Measurements from ENCODE around the gene DGCR8. TPM values are rescaled to one million over a fixed set of nuclear protein-coding genes. Genes with fewer than 3 reads are reported as not detected.

DGCR8 gene
- total RNA-seq, 4 donors from 2014 or later: 13.2 to 56.2 (median 33.5) TPM

DNA sequence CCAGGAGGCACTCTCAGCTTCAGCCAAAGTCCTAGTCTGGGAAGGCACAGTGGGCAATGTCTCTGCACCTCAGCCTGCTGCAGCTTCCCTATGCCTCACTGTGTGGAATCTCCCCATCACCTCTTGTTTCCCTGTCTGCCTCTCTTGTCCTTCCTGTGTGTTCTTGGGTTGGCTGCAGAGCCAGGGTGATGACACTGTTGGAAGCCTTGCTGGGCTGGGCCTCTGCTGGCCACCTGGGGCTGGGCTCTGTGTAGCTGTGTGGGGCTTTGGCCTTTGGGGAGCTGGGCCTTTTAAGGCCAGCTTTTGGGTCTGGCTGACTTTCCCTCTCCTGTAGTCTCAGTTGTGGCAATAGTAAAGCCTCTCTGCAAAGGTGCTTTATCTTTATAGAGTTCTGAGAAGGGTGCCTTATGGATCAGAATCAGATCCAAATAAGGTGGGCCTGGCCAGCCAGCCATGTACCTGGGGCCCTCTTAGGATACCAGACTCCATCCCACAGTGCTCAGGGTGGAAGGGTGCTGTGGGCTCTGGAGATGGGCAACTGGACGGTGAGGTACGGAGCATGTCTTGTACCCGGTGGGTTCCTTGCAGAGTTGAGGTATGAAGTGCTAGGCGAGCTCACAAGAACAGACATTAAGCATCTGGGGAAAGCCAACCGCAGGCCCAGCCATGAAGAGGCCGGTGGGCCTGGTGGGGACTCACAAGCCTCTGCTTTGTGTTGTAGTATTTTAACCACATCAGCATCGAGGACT lies 25.6 kb downstream of the DGCR8 start:
- Histone ChIP-seq H3K27me3 (no peaks in the 10 kb centered on the region), H3K36me3 (no peaks in the 10 kb centered on the region), H3K4me1 (no peaks in the 10 kb centered on the region), H3K27ac (no peak overlapping the region), H3K9me3 (no peaks in the 10 kb centered on the region), H3K4me3 (no peak overlapping the region)
- no peak for DNase-seq
- intact Hi-C loops (cut with DNase I; ENCODE audit: low total_unique reads): no loop called here
- TF ChIP-seq POLR2A (IDR thresholded peaks at IDR 0.05) (no peak), CTCF (IDR thresholded peaks at IDR 0.05) (no peak)

- Histone ChIP-seq H3K36me3 (no peaks in the 10 kb centered on the region), H3K27me3 (no peaks in the 10 kb centered on the region), H3K4me3 (no peak overlapping the region), H3K9me3 (no peaks in the 10 kb centered on the region), H3K4me1 (no peaks in the 10 kb centered on the region), H3K27ac (no peak overlapping the region)
- intact Hi-C loops (cut with DNase I; ENCODE audit: low total_unique reads): no loop called here
- no peak for TF ChIP-seq POLR2A (IDR thresholded peaks at IDR 0.05)
- no peak for DNase-seq
These were observed 26.3 kb downstream of the DGCR8 start for GRCh38 chr22:20106205-20106848.

- intact Hi-C loops (cut with DNase I; ENCODE audit: low total_unique reads): no loop called here
These were observed 26.8 kb downstream of the DGCR8 start for GRCh38 chr22:20106849-20107237.

GRCh38 chr22:20107471-20107901 lies 27.4 kb downstream of the DGCR8 start:
- no peak overlapping the region for H3K4me3 ChIP-seq
- TF ChIP-seq CTCF (IDR thresholded peaks at IDR 0.05) (no peak), POLR2A (IDR thresholded peaks at IDR 0.05) (no peak)
- no peaks in the 10 kb centered on the region for H3K4me1 ChIP-seq
- intact Hi-C loops (cut with DNase I; ENCODE audit: low total_unique reads): no loop called here
- DNase-seq: no peak
- H3K36me3 ChIP-seq: no peaks in the 10 kb centered on the region
- H3K27ac ChIP-seq: no peak overlapping the region
- no peaks in the 10 kb centered on the region for H3K9me3 ChIP-seq
- H3K27me3 ChIP-seq: no peaks in the 10 kb centered on the region

More at GRCh38 chr22:20106849-20107237, 26.8 kb downstream of the DGCR8 start:
- H3K27me3 ChIP-seq: no peaks in the 10 kb centered on the region
- DNase-seq: no peak
- H3K27ac ChIP-seq: no peak overlapping the region
- H3K4me3 ChIP-seq: no peak overlapping the region
- H3K9me3 ChIP-seq: no peaks in the 10 kb centered on the region
- H3K36me3 ChIP-seq: no peaks in the 10 kb centered on the region
- no peaks in the 10 kb centered on the region for H3K4me1 ChIP-seq
- TF ChIP-seq CTCF (IDR thresholded peaks at IDR 0.05): no peak
- no peak for TF ChIP-seq POLR2A (IDR thresholded peaks at IDR 0.05)

DNA sequence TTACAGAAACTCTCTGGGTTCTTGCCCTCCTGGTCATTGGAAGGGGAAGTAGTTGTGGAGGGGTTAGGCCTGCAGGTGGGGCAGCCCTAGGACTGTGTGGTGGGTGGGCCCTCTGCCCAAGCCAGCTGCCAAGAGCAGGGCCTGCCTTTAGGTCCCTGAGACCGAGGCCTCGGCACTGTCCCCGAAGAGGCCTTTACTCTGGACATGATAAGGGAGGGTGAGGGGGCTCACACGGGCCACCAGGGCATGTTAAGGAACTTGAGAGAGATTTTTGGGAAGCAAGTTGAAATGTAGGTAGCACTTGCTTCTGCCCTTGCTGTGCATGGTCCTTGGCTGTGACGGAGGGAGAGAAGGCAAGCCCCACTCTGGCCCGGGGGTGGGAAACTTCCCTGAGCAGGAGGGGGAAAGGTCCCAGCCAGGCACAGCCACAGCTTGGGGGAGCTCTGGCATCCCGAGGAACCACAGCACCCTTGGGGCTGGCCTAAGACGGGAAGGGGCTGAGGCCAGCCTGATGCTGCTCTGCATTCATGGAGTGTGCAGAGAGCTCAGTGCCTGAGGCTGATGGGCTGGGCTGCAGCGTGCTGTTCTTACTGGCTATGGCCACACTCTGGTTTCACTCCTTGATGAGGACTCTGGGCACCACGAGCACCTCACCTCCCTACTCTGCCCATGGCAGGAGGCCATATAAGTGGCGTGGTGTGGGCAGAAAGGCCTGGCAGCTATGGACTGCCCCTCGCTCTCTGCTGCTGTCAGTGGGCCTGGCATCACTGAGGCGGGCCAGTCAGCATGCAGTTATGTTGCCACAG lies 28.1 kb downstream of the DGCR8 start:
- Histone ChIP-seq H3K4me3 (no peak overlapping the region), H3K27me3 (no peaks in the 10 kb centered on the region), H3K36me3 (no peaks in the 10 kb centered on the region), H3K9me3 (no peaks in the 10 kb centered on the region), H3K27ac (no peak overlapping the region), H3K4me1 (no peaks in the 10 kb centered on the region)
- DNase-seq: no peak
- intact Hi-C loops (cut with DNase I; ENCODE audit: low total_unique reads): no loop called here
- no peak for TF ChIP-seq POLR2A (IDR thresholded peaks at IDR 0.05)
- TF ChIP-seq CTCF (IDR thresholded peaks at IDR 0.05): no peak

All from uterus (tissue), 4 donors.